HT-29 (cell line): ENCODE measurements around the gene LHFPL5. TPM values are rescaled to one million over a fixed set of nuclear protein-coding genes. Genes with fewer than 3 reads are reported as not detected.

ENCODE experiments used
- DNase-seq: peaks from one replicate; pipeline ENCODE4 v3.0.0-alpha.2; 2015; ENCODE audit warnings: low spot score
- total RNA-seq: library from RNA; depleted of rRNA; stranded (reverse); fragments of >200 nt; shearing (Covaris generic); gene quantifications from 2 replicates; pipeline ENCODE4 v1.2.3, GENCODE V29; 2014; rRNA removed

LHFPL5 gene
- total RNA-seq, 1 experiment from 2014 or later, result 0.58 TPM

GRCh38 chr6:35852994-35853393 is 47.8 kb downstream of the LHFPL5 start:
- no peak for DNase-seq

- no peak for DNase-seq
Measured at GRCh38 chr6:35856250-35856649, 51.1 kb downstream of the LHFPL5 start.

- DNase-seq, result no peak
Measured at GRCh38 chr6:35857853-35858252, 52.7 kb downstream of the LHFPL5 start.

GRCh38 chr6:35859367-35859766 is 54.2 kb downstream of the LHFPL5 start:
- DNase-seq, result no peak

Other genes with a start within 250 kb of the LHFPL5 start
- gene FKBP5, start 116.4 kb upstream of the LHFPL5 start, total RNA-seq, result 6.6 and 7.7 TPM in 2 replicates
- not detected in 2 replicates for gene ARMC12, start 68.3 kb upstream of the LHFPL5 start, total RNA-seq
- not detected in 2 replicates for gene CLPSL2, start 28.8 kb upstream of the LHFPL5 start, total RNA-seq
- gene CLPSL1, start 24.3 kb upstream of the LHFPL5 start, total RNA-seq, result not detected in 2 replicates
- gene CLPS, start 8.0 kb upstream of the LHFPL5 start, total RNA-seq, result not detected in 2 replicates
- gene SRPK1, start 115.7 kb downstream of the LHFPL5 start, total RNA-seq, result 50.7 and 59.8 TPM in 2 replicates
- not detected in 2 replicates for gene SLC26A8, start 219.3 kb downstream of the LHFPL5 start, total RNA-seq
- gene MAPK14, start 222.5 kb downstream of the LHFPL5 start, total RNA-seq, result 33.6 and 38.0 TPM in 2 replicates